Neural progenitor cell (in vitro differentiated cells): ENCODE measurements around the gene CARD11. TPM values are rescaled to one million over a fixed set of nuclear protein-coding genes. Genes with fewer than 3 reads are reported as not detected.
"Not testable (repeated sequence)": the region's sequence is repeated elsewhere in the genome, so short reads cannot be mapped to it uniquely, and the experiment has no call there.

Experiments
- DNase-seq: peaks from one replicate; pipeline ENCODE4 v3.0.0-alpha.2; 2016; ENCODE audit warnings: low spot score
- H2AFZ ChIP-seq: fragments of 200-600 bp; sonication (generic); replicated peaks from 2 replicates; pipeline ENCODE4 v1.6.1; 2016; ENCODE audit warnings: antibody characterized with exemption
- H3F3A ChIP-seq: fragments of 200-600 bp; sonication (generic); 2 replicates; pipeline ENCODE4 v1.6.1; 2016; ENCODE audit warnings: antibody characterized with exemption, low read depth
- H3K27ac ChIP-seq: fragments of 200-600 bp; sonication (generic); 2 replicates; pipeline ENCODE4 v1.5.1; 2016; ENCODE audit warnings: mild to moderate bottlenecking
- H3K27me3 ChIP-seq: fragments of 200-600 bp; sonication (generic); 2 replicates; pipeline ENCODE4 v1.6.1; 2016; ENCODE audit warnings: mild to moderate bottlenecking, moderate library complexity
- H3K36me3 ChIP-seq: fragments of 200-600 bp; sonication (generic); 2 replicates; pipeline ENCODE4 v1.5.1; 2016
- H3K4me1 ChIP-seq: fragments of 200-600 bp; sonication (generic); 2 replicates; pipeline ENCODE4 v1.6.1; 2016; ENCODE audit warnings: mixed run types
- H3K4me2 ChIP-seq: fragments of 200-600 bp; sonication (generic); 2 replicates; pipeline ENCODE4 v1.6.1; 2016
- H3K4me3 ChIP-seq: fragments of 200-600 bp; sonication (generic); 2 replicates; pipeline ENCODE4 v1.5.1; 2016
- H3K79me2 ChIP-seq: fragments of 200-600 bp; sonication (generic); 2 replicates; pipeline ENCODE4 v1.6.1; 2016; ENCODE audit warnings: low read depth
- H3K9ac ChIP-seq: fragments of 200-600 bp; sonication (generic); 2 replicates; pipeline ENCODE4 v1.6.1; 2016
- H3K9me3 ChIP-seq: fragments of 200-600 bp; sonication (generic); 2 replicates; pipeline ENCODE4 v1.5.1; 2016; ENCODE audit warnings: low read depth
- H4K20me1 ChIP-seq: fragments of 200-600 bp; sonication (generic); 2 replicates; pipeline ENCODE4 v1.6.1; 2016; ENCODE audit warnings: low read depth
- H3K27ac Mint-ChIP-seq: 3 replicates; pipeline ENCODE4 v1.8.0; 2021; ENCODE audit warnings: mixed read lengths
- H3K27me3 Mint-ChIP-seq: 2 replicates; pipeline ENCODE4 v1.8.0; 2022; ENCODE audit warnings: low read depth, mild to moderate bottlenecking, inconsistent platforms, moderate library complexity, mixed read lengths; ENCODE audit not compliant: insufficient read depth
- H3K36me3 Mint-ChIP-seq: 3 replicates; pipeline ENCODE4 v1.8.0; 2021; ENCODE audit warnings: mixed read lengths
- H3K4me1 Mint-ChIP-seq: 3 replicates; pipeline ENCODE4 v1.8.0; 2021; ENCODE audit warnings: mixed read lengths
- H3K4me3 Mint-ChIP-seq: 3 replicates; pipeline ENCODE4 v1.8.0; 2021; ENCODE audit warnings: mild to moderate bottlenecking, moderate library complexity, mixed read lengths
- H3K9me3 Mint-ChIP-seq: 3 replicates; pipeline ENCODE4 v1.8.0; 2020; ENCODE audit warnings: mixed read lengths
- EZH2 ChIP-seq: fragments of 200-600 bp; sonication (generic); IDR thresholded peaks from 2 replicates; pipeline ENCODE4 v1.6.1; 2017; ENCODE audit warnings: antibody characterized with exemption, mild to moderate bottlenecking, moderate library complexity
- EZH2phosphoT487 ChIP-seq: fragments of 200-600 bp; sonication (generic); IDR thresholded peaks from 2 replicates; pipeline ENCODE4 v1.6.1; 2017; ENCODE audit warnings: antibody characterized with exemption
- total RNA-seq: library from RNA; depleted of rRNA; stranded (reverse); fragments of >200 nt; gene quantifications from 2 replicates; pipeline ENCODE4 v1.2.3, GENCODE V29; 2015; ENCODE audit warnings: low replicate concordance
- TF ChIP-seq, protein P1 (sequence below): fragments of 200-600 bp; sonication (generic); IDR thresholded peaks from 2 replicates; pipeline ENCODE4 v1.5.1; 2017; ENCODE audit warnings: antibody characterized with exemption, mild to moderate bottlenecking

CARD11 gene
- total RNA-seq, 1 donor from 2014 or later = 0.75 TPM

DNA sequence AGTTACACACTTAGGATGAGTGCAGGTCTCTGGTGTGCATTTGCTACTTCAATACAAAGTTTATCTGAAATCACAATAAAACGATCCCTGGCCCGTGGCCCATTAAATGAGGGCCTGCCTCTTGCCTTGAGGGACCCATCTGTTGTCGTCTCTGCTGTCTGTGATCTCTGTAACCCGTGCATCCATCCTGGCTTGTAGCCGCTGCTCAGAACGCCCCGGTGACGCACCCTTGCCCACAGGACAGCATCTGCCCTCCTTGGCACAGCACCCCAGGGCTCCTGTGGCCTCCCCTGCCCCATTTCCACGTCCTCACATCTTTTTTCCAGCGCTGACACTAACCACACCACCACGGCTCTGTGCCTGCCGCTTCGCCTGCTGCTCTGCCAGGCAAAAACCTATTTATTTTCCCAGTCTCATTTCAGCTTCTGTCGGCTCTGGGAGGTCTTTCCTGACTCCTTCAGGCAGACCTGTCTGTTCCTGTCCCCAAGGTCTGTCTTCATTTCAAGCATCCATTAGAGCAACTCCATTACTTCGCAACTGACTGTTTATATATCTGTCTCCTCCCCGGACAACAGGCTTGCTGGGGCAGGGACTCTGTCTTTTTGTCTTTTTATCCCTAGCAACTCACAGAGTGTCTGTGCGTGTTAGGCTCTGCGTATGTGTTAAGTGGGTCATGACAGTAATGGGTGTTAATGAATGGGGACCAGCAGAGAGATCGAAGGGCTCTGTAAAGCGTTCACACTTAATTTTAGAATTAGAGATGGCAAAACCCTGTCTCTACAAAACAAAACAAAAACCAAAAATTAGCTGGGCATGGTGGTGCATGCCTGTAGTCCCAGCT is 16.4 kb downstream of the CARD11 start:
- DNase-seq = no peak
- Histone ChIP-seq H3K27me3 (no peaks in the 10 kb centered on the region), H3K79me2 (no peaks in the 10 kb centered on the region), H2AFZ (peak overlapping the region; percentile 42), H3K27ac (no peak overlapping the region), H3K36me3 (no peaks in the 10 kb centered on the region), H3K9me3 (peaks cover 4% of the 10 kb centered on the region), H3K4me2 (no peak overlapping the region), H3K4me1 (peaks cover 17% of the 10 kb centered on the region), H3F3A (peaks cover 16% of the 10 kb centered on the region), H3K9ac (no peak overlapping the region), H3K4me3 (no peak overlapping the region), H4K20me1 (no peaks in the 10 kb centered on the region)
- Mint-ChIP-seq H3K4me1 (peaks cover 37% of the 10 kb centered on the region), H3K9me3 (peaks cover 8% of the 10 kb centered on the region), H3K36me3 (no peaks in the 10 kb centered on the region), H3K4me3 (no peak overlapping the region), H3K27me3 (peaks cover 15% of the 10 kb centered on the region), H3K27ac (peak overlapping the region; percentile 31)
- no peak for TF ChIP-seq EZH2phosphoT487
- TF ChIP-seq EZH2 = no peak
- TF ChIP-seq, protein P1, sequence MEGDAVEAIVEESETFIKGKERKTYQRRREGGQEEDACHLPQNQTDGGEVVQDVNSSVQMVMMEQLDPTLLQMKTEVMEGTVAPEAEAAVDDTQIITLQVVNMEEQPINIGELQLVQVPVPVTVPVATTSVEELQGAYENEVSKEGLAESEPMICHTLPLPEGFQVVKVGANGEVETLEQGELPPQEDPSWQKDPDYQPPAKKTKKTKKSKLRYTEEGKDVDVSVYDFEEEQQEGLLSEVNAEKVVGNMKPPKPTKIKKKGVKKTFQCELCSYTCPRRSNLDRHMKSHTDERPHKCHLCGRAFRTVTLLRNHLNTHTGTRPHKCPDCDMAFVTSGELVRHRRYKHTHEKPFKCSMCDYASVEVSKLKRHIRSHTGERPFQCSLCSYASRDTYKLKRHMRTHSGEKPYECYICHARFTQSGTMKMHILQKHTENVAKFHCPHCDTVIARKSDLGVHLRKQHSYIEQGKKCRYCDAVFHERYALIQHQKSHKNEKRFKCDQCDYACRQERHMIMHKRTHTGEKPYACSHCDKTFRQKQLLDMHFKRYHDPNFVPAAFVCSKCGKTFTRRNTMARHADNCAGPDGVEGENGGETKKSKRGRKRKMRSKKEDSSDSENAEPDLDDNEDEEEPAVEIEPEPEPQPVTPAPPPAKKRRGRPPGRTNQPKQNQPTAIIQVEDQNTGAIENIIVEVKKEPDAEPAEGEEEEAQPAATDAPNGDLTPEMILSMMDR = no peak

GRCh38 chr7:3025616-3026015 is 18.1 kb downstream of the CARD11 start:
- Histone ChIP-seq H3K36me3 (no peaks in the 10 kb centered on the region), H3K79me2 (no peaks in the 10 kb centered on the region), H3K9ac (no peak overlapping the region), H3K9me3 (peaks cover 14% of the 10 kb centered on the region), H3K4me1 (peaks cover 17% of the 10 kb centered on the region), H4K20me1 (no peaks in the 10 kb centered on the region), H3F3A (peaks cover 16% of the 10 kb centered on the region), H3K4me3 (no peak overlapping the region), H2AFZ (no peak overlapping the region), H3K27ac (no peak overlapping the region), H3K4me2 (no peak overlapping the region), H3K27me3 (no peaks in the 10 kb centered on the region)
- Mint-ChIP-seq H3K27ac (no peak overlapping the region), H3K4me3 (no peak overlapping the region), H3K9me3 (peaks cover 7% of the 10 kb centered on the region), H3K4me1 (peaks cover 30% of the 10 kb centered on the region), H3K27me3 (peaks cover 13% of the 10 kb centered on the region), H3K36me3 (no peaks in the 10 kb centered on the region)
- no peak for TF ChIP-seq EZH2
- no peak for TF ChIP-seq EZH2phosphoT487
- TF ChIP-seq, protein P1 = no peak
- DNase-seq = no peak

DNA sequence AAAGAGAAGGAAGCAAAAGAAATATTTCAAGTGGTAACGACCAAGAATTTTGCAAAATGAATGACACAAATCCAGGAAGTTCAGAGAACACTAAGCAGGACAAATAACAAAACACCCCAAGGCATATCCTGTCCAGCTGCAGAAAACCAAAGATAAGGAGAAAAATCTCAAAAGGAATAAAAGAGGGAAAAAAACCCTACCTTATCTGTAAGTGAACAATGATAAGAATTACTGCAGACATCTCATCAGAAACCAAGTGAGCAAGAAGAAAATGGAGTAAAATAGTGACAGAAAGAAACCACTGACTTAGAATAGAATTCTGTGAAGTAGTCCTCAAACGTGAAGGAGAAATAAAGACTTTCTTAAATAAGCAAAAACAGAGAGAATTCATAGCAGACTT is 21.8 kb downstream of the CARD11 start:
- no peaks in the 10 kb centered on the region for H3K4me1 Mint-ChIP-seq
- no peaks in the 10 kb centered on the region for H3K36me3 Mint-ChIP-seq
- Histone ChIP-seq H3K4me1 (no peaks in the 10 kb centered on the region), H2AFZ (no peak overlapping the region), H3K4me3 (no peak overlapping the region), H3K9me3 (peaks cover 16% of the 10 kb centered on the region), H3F3A (no peaks in the 10 kb centered on the region), H3K79me2 (no peaks in the 10 kb centered on the region), H3K36me3 (no peaks in the 10 kb centered on the region), H3K27me3 (no peaks in the 10 kb centered on the region), H3K4me2 (no peak overlapping the region), H4K20me1 (no peaks in the 10 kb centered on the region), H3K9ac (no peak overlapping the region), H3K27ac (no peak overlapping the region)
- H3K4me3 Mint-ChIP-seq = no peak overlapping the region
- H3K27ac Mint-ChIP-seq = no peak overlapping the region
- no peak for DNase-seq
- H3K27me3 Mint-ChIP-seq = peaks cover 5% of the 10 kb centered on the region
- no peak for TF ChIP-seq EZH2
- TF ChIP-seq, protein P1 = no peak
- no peak for TF ChIP-seq EZH2phosphoT487
- peaks cover 18% of the 10 kb centered on the region for H3K9me3 Mint-ChIP-seq

- not testable (repeated sequence) for H3F3A ChIP-seq, H3K4me3 ChIP-seq, H3K27ac ChIP-seq, H4K20me1 ChIP-seq, H3K36me3 Mint-ChIP-seq, DNase-seq, H3K27me3 Mint-ChIP-seq, H3K79me2 ChIP-seq, H3K9ac ChIP-seq, H3K4me1 Mint-ChIP-seq, H3K36me3 ChIP-seq, H3K27ac Mint-ChIP-seq, H3K4me3 Mint-ChIP-seq, H3K27me3 ChIP-seq, H3K4me2 ChIP-seq, H2AFZ ChIP-seq, H3K4me1 ChIP-seq
- peaks cover 18% of the 10 kb centered on the region for H3K9me3 Mint-ChIP-seq
- H3K9me3 ChIP-seq = peaks cover 15% of the 10 kb centered on the region
These were observed 22.4 kb downstream of the CARD11 start for GRCh38 chr7:3021224-3021623.
